Measurements from ENCODE around the gene LRRN4. TPM values are rescaled to one million over a fixed set of nuclear protein-coding genes. Genes with fewer than 3 reads are reported as not detected.

LRRN4 gene
- total and polyA plus RNA-seq, 2 of the 4 experiments (the other 2 are of a cell fraction): under 0.01 to 0.19 TPM

DNA sequence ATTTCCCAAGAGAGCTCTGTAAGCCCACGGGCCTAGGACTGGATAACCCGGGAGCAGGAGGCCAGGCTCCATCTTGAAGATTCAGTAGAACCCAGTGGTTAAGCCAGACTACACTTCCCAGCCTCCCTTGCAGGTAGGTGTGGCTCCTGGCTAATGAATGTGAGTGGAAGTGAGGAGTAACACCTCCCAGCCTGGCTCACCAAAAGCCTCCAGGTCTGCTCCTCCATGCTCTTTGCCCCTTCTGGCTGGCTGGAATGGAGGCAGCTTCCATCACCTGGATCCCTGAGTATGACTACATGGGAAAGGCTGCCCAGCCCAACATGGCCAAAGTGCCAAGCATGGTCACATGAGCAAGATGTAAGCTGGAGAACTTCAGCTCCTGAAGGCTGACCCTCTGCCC lies 9.7 kb downstream of the LRRN4 start:
- no CpG with 5 or more reads among the region's 2 CpGs for WGBS, 2 experiments (ENCODE audit: extremely low coverage in 2 of 2, insufficient read length in 1 of 2)
- ChIA-PET CTCF (no interaction called here), POLR2A (ENCODE audit: unreplicated experiment) (no interaction called here)
- Histone ChIP-seq H2BK15ac (ENCODE audit: low read depth, low read length) (no peak overlapping the region), H2AK5ac (ENCODE audit: low read depth, low read length) (no peak overlapping the region), H4K91ac (ENCODE audit: insufficient read depth, low read depth, low read length) (no peak overlapping the region), H3K9me1 (ENCODE audit: insufficient read depth, low read length) (peaks cover 3% of the 10 kb centered on the region; the same call in 1 of the 2 replicates), H3K14ac (replicated peaks; ENCODE audit: low read depth, low read length) (no peak overlapping the region), H3K18ac (ENCODE audit: low read depth, low read length) (no peak overlapping the region), H3K4ac (ENCODE audit: low read depth, low read length) (no peak overlapping the region), H3K4me1 (ENCODE audit: control insufficient read depth, insufficient read depth, low read length) (no peaks in the 10 kb centered on the region; the same call in 1 of the 2 replicates), H3K79me1 (ENCODE audit: low read depth in 1 of 2, low read length in 2 of 2) (no peaks in the 10 kb centered on the region), H3K4me3 (ENCODE audit: insufficient read depth, low read depth, low read length) (no peak overlapping the region), H3K27me3 (ENCODE audit: control insufficient read depth, insufficient read depth, low read length) (no peaks in the 10 kb centered on the region), H3K36me3 (ENCODE audit: control insufficient read depth, insufficient read depth, low read length) (peaks cover 22% of the 10 kb centered on the region), H3K9ac (ENCODE audit: low read depth, low read length) (no peak overlapping the region), H3K23ac (ENCODE audit: low read depth, low read length) (no peak overlapping the region), H2BK5ac (ENCODE audit: low read depth, low read length, poor library complexity, severe bottlenecking) (no peak overlapping the region), H3K9me3 (ENCODE audit: control insufficient read depth, insufficient read depth, low read length) (no peaks in the 10 kb centered on the region), H2BK20ac (ENCODE audit: low read depth, low read length) (no peak overlapping the region), H4K20me1 (ENCODE audit: insufficient read depth, low read length) (no peaks in the 10 kb centered on the region), H2AFZ (replicated peaks; ENCODE audit: low read length, poor library complexity) (no peak overlapping the region), H3K4me2 (ENCODE audit: low read depth, low read length) (no peak overlapping the region), H4K8ac (ENCODE audit: low read depth in 2 of 2, low read length in 2 of 2) (no peak overlapping the region), H2BK120ac (ENCODE audit: low read depth, low read length) (no peak overlapping the region), H4K5ac (ENCODE audit: low read depth, low read length) (no peak overlapping the region), H2AK9ac (replicated peaks; ENCODE audit: low read depth, low read length, poor library complexity) (no peak overlapping the region), H3K56ac (ENCODE audit: extremely low read depth, insufficient read depth, low read length) (no peak overlapping the region), H3K27ac (ENCODE audit: insufficient read depth, low read length) (no peak overlapping the region)
- in situ Hi-C loops (cut with MboI; ENCODE audit: low sequenced_read_pairs): no loop called here
- no TSS peak for BruUV-seq (replicated peaks)
- intact Hi-C loops (cut with micrococcal nuclease): no loop called here
- dilution Hi-C loops (cut with HindIII; ENCODE audit: low sequenced_read_pairs, unreplicated experiment): no loop called here
- DNase-seq (no peak), ATAC-seq (ENCODE audit: low read depth) (no peak)
- no peak for TF ChIP-seq RAD21 (IDR thresholded peaks at IDR 0.05; ENCODE audit: low read length)
- TF ChIP-seq ELK1 (IDR thresholded peaks at IDR 0.05; ENCODE audit: borderline replicate concordance, low read depth, low read length): no peak
- TF ChIP-seq BHLHE40 (IDR thresholded peaks at IDR 0.05; ENCODE audit: low read depth, low read length): no peak
- TF ChIP-seq, protein P1, sequence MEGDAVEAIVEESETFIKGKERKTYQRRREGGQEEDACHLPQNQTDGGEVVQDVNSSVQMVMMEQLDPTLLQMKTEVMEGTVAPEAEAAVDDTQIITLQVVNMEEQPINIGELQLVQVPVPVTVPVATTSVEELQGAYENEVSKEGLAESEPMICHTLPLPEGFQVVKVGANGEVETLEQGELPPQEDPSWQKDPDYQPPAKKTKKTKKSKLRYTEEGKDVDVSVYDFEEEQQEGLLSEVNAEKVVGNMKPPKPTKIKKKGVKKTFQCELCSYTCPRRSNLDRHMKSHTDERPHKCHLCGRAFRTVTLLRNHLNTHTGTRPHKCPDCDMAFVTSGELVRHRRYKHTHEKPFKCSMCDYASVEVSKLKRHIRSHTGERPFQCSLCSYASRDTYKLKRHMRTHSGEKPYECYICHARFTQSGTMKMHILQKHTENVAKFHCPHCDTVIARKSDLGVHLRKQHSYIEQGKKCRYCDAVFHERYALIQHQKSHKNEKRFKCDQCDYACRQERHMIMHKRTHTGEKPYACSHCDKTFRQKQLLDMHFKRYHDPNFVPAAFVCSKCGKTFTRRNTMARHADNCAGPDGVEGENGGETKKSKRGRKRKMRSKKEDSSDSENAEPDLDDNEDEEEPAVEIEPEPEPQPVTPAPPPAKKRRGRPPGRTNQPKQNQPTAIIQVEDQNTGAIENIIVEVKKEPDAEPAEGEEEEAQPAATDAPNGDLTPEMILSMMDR (conservative IDR thresholded peaks at IDR 0.05; ENCODE audit: low read depth, low read length): no peak
- no peak for TF ChIP-seq MAFK (IDR thresholded peaks at IDR 0.05; ENCODE audit: low read depth, low read length)
- no peak for TF ChIP-seq CEBPB (IDR thresholded peaks at IDR 0.05; ENCODE audit: low read depth, low read length)
- no peak for TF ChIP-seq MAZ (IDR thresholded peaks at IDR 0.05; ENCODE audit: borderline replicate concordance, low read depth, low read length)
- no peak for TF ChIP-seq CHD1 (IDR thresholded peaks at IDR 0.05; ENCODE audit: low read depth, low read length)
- TF ChIP-seq SMC3 (IDR thresholded peaks at IDR 0.05; ENCODE audit: low read depth, low read length): no peak
- TF ChIP-seq POLR2A (IDR thresholded peaks at IDR 0.05; ENCODE audit: low read depth, low read length): no peak
- TF ChIP-seq NFE2L2 (IDR thresholded peaks at IDR 0.05; ENCODE audit: low read depth, low read length): no peak
- TF ChIP-seq RCOR1 (IDR thresholded peaks at IDR 0.05; ENCODE audit: insufficient replicate concordance, low read length): no peak
- no peak for TF ChIP-seq MXI1 (IDR thresholded peaks at IDR 0.05; ENCODE audit: borderline replicate concordance, low read depth, low read length)
- TF ChIP-seq, protein P2, sequence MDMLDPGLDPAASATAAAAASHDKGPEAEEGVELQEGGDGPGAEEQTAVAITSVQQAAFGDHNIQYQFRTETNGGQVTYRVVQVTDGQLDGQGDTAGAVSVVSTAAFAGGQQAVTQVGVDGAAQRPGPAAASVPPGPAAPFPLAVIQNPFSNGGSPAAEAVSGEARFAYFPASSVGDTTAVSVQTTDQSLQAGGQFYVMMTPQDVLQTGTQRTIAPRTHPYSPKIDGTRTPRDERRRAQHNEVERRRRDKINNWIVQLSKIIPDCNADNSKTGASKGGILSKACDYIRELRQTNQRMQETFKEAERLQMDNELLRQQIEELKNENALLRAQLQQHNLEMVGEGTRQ (IDR thresholded peaks at IDR 0.05; ENCODE audit: low read depth, low read length): no peak

Data from IMR-90 (cell line).